Right renal cortex interstitium (tissue), 3 donors: ENCODE results near the gene VCL. TPM values are rescaled to one million over a fixed set of nuclear protein-coding genes. Genes with fewer than 3 reads are reported as not detected.
A peak's percentile ranks its signal among the peaks of the same experiment; 100 is the strongest.
"Not testable (repeated sequence)": the region's sequence is repeated elsewhere in the genome, so short reads cannot be mapped to it uniquely, and the experiment has no call there.

Source experiments
- DNase-seq, 3 donors: peaks; one replicate each; pipeline ENCODE4 v3.0.0-alpha.2; 2013; ENCODE audit warnings: low read depth in 3 of 3, low spot score in 2 of 3
- polyA plus RNA-seq, 3 donors: library from polyadenylated mRNA; unstranded; fragments of 120-200 nt; gene quantifications; one replicate each; pipeline ENCODE4 v1.2.1, GENCODE V29; 2013; ENCODE audit not compliant: insufficient read length in 3 of 3

VCL gene
- polyA plus RNA-seq, 3 donors = 120 to 131 (median 130) TPM

DNA sequence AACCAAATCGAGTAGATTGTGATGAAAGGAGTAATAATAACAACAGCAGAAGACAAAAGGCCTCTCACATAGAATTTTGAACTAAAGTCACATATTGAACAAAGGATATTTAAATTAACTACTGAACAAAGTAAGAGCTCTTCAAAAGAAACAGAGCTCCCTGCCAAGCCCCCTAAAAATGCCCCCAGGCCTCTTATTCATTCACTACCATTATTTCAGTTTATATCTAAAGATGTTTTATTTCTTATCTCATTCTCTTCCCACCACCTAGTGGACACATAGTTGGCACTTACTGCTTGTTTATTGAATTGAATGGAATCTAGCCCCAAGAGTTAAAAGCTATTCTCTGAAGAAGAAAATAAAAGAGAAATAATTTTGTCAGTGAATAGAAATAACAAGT is 37.4 kb downstream of the VCL start:
- DNase-seq = no peak

DNA sequence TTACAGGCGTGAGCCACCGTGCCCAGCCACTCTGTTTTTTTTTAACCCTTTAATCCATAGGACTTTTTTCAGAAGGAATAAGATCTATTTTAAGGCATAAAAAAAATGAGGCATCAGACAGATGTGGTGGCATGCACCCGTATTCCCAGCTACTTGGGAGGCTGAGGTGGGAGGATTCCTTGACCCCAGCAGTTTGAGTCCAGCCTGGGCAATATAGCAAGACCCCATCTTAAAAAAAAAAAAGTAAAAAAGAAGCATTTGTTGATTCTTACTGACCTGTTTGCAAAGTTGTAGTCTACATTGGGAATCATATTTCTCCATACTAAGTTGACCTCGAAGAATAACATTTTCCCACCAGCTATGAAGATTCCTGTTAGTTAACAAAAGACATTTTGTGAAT is 38.6 kb downstream of the VCL start:
- DNase-seq = no peak

DNA sequence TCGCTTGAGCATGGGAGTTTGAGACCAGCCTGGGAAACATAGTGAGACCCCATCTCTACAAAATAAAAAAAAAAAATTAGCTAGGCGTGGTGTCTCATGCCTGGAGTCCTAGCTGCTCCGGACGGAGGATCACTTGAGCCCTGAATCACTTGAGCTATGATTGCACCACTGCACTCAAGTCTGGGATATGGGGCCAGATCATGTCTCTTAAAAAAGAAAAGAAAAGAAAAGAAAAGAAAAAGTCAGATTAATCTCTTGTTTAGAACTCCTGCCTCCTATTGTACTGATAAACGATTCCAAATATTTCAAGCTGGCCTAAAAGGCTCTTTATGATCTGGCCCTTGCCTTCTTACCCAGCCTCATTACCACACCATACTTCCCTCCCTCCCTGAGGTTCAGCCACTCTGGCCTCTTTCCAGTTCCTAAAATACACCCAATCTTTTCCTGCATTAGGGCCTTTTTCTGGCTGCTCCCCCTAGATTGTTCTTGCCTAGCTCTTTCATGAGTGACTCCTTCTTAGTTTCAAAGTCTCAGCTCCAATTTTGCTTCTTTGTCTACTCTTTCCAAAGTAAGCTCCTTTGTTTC is 41.7 kb downstream of the VCL start:
- no peak for DNase-seq

DNA sequence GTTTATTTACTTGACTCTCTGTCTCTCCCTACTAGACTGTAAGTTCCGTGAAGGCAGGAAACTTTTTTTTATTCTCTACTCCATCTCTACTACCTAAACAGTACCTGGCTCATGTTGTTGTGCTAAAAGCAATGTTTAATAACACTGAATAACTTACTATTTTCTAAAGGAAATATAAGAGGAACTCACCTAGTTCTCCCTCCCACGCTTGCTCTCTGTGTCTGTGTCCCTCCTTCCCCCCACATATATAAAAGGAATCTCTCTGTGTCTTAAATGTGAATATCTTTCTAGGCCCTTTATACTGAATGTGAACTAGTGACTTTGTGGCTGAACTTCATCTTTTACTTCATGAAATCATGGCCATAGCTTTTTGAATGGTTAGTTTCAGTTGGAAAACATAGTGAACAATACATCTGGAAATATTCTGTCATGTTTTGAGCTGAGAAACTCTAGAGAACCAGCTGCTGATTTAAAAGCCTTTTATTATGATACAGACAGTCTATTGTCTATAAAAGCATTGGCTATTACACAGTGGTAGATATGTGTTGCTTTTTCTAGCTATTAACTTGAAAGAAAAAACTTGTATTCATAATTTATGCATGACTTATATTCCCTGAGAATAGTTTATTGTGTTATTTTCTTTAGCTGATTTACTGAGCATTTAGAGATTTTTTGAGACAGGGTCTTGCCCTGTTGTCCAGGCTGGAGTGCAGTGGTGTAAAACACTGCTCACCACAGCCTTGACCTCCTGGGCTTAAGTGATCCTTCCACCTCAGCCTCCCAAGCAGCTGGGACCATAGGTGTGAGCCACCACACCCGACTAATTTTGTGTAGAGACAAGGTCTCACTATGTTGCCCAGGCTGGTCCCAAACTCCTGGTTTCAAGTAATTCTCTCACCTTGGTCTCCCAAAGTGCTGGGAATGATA is 42.5 kb downstream of the VCL start:
- no peak for DNase-seq

DNA sequence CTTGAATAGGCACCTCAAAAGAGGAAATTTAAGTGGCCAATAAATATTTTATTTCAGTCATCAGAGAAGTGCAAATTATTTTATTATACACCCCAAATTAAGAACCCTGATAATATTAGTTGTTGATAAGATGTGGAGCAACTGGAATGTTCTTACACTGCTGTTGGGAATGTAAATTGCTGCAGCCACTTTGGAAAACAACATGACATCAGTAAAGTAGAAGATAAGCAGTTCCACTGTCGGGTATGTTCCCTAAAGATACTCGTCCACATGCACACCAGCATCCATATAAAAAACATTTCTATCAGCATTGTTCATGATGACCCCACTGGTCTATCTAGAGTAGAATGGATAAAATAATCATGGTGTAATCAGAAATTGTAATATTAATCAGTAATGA is 46.5 kb downstream of the VCL start:
- DNase-seq = no peak

DNA sequence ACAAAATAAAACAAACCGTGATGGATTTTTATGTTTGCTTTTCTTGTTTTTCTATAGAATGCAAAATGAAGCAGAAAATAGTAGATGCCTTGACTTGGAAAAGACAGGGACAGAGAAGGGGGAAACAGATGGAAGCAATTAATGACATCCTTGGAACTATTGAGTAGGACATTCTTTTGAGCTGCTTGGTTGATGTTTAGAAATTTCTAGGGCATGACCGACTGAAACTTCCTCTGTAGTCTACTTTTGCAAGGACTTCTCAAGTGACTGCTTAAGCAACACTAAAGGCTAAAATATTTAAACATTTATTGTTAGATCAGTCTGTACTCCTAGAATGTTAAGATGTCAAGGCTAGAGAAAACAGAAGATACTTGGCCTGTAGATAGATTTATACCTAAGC is 49.4 kb downstream of the VCL start:
- DNase-seq = no peak

DNA sequence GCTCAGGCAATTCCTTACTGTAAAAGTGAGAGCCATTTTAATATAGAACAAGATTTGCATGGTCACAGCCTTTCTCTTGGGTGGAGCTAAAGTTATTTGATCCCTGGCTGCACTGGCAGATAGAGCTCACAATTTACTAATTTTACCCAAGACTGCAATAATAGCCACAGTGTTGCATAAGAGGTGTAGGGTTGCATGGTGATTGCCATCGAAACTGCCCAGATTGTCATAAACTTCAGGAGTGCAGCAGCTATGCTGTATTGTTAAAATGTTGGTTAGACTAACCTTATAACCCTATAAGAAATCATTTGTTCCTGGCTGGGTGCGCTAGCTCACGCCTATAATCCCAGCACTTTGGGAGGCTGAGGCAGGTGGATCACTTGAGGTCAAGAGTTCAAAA is 50.0 kb downstream of the VCL start:
- no peak for DNase-seq

DNA sequence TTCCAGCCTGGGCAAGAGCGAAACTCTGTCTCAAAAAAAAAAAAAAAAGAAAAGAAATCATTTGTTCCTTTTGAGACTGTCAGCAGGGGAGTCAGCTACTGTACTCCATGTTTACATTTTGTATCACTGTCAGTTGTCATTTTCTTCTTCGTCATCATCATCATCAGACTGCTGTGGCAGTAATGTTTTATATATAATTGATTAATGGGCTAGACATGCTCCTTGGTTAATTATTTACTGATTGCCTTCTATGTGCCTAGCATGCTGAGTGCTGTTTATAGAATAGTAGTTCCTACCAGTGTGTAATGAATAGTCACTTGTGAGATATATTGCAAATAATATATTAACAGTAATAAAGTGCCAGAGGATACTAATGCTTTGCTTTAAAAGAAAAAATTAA is 50.5 kb downstream of the VCL start:
- DNase-seq = no peak

DNA sequence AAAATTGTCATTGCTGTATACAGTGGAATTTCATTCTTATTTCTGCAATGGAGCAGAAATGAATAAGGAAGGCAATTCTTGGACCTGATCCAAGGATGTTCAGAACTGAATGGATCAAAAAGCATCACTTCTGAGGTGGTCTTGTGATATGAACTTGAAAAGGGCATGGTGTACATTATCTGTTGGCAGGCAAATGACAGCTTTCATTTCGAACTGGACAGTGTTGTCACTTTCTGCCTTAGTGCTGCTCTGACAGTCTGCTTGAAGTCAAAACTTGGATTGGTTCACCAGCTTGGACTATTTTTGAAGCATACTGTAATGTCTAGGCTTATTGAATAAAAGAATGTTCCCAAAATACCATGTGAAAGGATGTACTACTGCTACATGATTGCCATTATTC is 52.0 kb downstream of the VCL start:
- DNase-seq = no peak

DNA sequence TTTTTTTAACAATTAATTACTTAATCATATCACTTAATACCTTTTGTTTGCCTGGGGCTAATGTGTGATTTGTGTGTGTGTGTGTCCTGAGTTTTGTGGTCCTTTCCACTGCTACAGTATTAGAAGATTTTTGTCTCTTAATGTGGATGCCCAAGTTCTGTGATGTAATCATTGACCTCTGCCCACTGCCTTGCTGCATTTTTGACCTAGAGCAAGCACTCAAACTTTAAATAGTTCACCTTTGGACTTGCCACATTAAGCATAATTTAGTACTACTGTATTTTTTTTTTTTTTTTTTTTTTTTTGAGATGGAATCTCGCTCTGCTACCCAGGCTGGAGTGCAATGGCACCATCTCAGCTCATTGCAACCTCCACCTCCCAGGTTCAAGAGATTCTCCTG is 52.7 kb downstream of the VCL start:
- no peak for DNase-seq

DNA sequence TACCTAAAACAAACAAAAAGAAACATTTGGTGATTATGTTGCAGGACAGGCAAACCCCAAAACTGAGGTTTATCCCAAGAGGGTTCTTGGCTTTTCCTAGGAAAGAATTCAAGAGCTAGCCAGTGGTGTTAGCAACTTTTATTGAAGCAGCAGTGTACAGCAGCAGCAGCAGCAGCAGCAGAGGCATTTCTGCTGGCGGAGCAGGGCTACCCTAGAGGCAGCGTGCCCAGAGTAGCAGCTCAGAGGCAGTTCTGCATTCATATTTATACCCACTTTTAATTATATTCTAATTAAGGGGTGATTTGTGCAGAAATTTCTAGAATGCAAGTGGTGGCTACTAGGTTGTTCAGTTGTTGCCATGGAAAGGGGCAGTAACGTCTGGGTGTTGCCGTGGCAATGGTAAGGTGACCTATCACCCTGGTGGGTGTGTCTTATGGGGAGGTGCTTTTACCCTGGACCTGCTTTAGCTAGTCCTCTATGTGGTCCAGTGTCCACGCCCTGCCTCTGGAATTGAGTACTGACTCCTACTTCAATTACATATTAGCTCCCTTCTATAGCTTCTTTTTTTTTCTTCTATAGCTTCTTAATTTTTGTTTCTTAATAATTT is 53.9 kb downstream of the VCL start:
- no peak for DNase-seq

DNA sequence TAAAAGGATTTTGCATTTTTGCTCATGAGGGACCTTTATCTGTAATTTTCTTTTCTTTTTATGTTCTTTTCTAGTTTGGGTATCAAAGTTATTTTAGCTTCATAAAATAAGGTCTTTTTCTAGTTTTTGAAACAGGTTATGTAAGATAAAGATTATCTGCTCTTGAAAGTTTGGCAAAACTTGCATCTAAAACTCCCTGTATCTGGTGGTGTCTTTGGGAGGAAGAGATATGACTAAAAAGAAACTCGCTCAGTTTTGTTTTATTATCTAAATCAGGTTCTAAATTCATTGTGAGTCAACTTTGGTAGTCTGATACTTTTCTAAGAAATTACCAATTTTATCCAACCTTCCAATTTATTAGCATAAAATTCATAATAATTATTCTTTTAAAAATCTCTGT is 55.1 kb downstream of the VCL start:
- no peak for DNase-seq

DNA sequence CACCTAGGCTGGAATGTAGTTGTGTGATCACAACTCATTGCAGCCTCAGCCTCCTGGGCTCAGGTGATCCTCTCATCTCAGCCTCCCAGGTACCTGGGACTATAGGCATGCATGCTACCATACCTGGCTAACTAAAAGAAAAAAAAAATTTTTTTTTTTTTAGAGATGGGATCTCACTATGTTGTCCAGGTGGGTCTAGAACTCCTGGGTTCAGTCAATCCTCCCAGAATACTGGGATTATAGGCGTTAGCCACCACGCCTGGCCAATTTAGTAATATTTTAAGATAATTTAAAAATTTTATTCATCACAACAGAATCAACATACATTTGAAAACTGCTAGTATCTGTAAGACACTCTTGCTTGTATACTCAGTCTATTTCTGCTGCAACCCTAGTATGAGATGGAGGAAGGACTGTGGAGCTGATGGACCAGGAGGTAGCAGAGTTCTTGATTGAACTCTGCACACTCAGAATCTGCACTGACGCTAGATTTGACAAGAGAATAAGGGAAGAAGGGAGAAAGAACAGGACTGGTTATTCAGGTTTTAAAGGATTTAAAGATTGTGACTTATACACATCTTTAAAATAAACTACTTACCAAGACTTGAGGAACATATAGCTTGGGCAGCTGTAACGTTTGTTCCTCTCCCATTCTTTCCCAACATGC is 57.6 kb downstream of the VCL start:
- no peak for DNase-seq

DNA sequence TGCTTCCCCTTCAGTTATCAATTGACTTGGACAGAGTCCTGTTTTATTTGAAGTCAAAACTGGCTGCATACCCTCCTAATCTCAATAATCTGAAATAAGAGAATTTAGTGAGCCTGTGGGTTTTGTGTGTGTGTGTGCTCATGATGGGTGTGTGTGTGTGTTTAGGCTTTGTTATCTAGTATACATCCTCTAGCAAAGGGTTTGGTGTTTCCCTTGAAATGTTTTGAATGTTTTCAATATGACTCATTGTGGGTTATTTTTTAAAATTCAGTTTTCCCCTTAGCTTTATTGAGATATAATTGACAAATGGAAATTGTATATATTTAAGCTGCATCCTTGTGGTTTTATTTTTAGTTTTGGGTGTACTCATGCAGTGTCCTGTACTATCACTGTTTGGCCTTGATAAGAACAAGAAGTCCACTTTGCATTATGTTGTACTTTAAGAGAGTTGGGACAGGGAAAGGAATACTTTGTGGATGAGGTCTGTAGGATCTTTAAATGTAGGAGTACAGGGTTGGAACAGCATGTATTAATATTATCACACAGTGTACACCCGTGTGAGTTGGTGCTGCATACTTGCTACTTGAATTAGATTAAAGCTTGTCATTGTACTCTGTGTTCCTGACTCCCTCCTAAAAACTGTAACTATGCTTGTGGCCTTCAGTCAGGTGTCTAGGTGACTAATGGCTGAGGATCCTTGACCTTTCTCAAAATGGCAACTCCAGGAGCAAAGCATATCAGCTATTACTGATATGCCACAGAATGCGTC is 58.3 kb downstream of the VCL start:
- DNase-seq = no peak

DNA sequence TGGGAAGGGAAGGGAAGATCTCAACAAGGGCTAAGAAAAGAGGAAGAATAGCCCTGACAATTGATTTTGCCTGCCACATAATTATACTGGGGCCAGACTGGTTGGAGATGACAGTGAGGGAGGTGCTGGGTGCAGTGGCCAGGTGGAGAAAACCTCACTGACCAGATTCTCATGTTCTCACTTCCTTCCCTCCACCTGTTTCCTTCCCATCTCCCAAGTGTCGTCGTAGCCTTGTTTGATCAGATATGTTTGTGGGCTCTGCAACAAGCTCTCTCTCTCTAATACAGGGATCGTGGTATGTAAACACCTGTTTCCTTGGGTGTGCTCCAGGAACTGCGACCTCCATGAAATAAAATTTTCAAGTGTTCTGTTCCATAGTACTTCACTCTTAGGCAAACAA is 60.2 kb downstream of the VCL start:
- DNase-seq = no peak

DNA sequence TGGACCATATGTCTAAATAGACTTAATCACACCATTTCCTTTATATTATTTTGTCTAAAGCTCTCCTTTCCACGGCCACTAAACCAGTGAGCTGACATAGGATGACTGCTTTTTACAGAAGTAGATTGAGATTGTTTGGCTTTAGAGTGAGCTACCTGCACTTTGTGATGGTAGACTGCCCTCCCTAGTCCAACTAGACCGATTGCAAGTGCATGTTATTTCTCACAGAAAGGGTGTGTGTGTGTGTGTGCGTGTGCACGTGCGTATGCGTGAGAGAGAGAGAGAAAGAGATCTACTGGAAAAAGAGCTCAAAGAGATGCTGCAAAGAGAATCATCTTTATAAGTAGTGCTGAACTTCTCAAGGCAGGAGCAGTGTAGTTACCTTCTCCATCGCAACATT is 60.7 kb downstream of the VCL start:
- peak in 1 of 3 donors; percentile 15 for DNase-seq

DNA sequence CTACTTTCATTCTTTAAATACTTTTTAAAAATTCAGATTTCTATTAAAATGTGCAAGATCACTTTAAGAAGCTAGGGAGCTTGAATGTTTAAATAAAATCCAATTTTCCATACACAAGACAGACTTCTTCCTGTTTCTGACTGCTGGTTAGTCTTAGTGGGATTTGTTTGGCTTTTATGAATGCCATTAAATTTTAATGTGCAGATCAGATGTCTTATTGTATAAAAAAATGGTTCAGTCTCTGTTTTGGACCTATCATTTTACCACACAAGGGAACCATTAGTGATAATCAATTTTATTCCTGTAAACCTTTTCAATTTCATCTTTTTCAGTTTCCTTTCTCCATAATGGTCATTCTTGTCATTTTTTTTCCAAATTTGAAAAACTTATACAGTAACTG is 63.2 kb downstream of the VCL start:
- no peak for DNase-seq

DNA sequence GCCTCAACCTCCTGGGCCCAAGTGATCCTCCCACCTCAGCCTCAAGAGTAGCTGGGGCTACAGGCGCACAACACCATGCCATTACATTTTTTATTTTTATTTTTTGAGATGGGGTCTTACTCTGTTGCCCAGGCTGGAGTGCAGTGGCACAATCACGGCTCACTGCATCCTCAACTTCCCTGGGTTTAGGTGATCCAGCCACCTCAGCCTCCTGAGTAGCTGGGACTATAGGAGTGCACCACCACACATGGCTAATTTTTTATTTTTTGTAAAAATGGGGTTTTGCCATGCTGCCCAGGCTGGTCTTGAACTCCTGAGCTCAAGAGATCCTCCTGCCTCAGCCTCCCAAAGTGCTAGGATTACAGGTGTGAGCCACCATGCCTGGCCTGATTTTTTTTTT is 64.1 kb downstream of the VCL start:
- DNase-seq = not testable (repeated sequence)

DNA sequence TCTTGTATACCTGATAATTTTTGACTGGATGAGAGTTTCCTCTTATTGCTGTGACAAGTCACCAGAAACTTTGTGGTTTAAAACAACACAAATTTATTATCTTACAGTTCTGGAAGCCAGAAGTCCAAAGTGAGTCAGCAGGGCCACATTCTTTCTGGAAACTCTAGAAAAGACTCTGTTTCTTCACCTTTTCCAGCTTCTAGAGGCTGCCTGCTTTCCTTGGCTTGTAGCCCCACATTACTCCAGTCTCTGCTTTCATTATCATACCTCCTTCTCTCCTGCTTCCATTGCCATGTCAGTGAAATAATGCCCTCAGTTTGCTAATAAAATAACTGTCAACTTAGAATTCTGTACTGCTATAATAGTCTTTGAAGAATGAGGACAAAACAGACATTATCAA is 65.3 kb downstream of the VCL start:
- DNase-seq = no peak
